ENCODE data around the gene ANXA2.

Gene ANXA2

DNA sequence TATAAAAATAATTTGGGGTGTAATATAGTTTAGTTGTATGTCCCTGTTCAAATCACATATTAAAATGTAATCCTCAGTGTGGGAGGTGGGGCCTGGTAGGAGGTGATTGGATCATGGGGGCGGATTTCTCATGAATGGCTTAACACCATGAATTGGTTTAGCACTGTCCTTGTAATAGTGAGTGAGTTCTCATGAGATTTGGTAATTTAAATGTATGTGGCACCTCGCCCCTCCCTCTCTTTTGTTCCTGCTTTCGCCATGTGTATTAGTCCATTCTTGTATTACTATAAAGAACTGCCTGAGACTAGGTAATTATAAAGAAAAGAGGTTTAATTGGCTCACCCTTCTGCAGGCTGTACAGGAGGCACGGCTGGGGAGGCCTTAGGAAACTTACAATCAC lies 83.9 kb downstream of the ANXA2 start:
- Histone ChIP-seq H3K27ac (ENCODE audit: low read depth, low read length, poor library complexity, severe bottlenecking) (no peak overlapping the region), H3K79me2 (ENCODE audit: insufficient read depth, low read length) (no peaks in the 10 kb centered on the region), H3K4me2 (ENCODE audit: low read length) (no peak overlapping the region), H3K4me1 (ENCODE audit: insufficient read depth, low read length, severe bottlenecking) (no peaks in the 10 kb centered on the region), H4K20me1 (ENCODE audit: insufficient read depth, low read length) (no peaks in the 10 kb centered on the region), H3F3A (ENCODE audit: insufficient read depth, low read length) (no peaks in the 10 kb centered on the region), H3K27me3 (ENCODE audit: insufficient read depth, low read length) (no peaks in the 10 kb centered on the region), H3K9me2 (ENCODE audit: low read depth, low read length) (no peaks in the 10 kb centered on the region), H3K9ac (ENCODE audit: low read length) (no peak overlapping the region), H3K9me3 (ENCODE audit: low read length) (no peaks in the 10 kb centered on the region), H2AFZ (ENCODE audit: low read length) (no peak overlapping the region), H3K36me3 (ENCODE audit: insufficient read depth, low read length) (no peaks in the 10 kb centered on the region), H3K4me3 (ENCODE audit: low read depth, low read length, poor library complexity, severe bottlenecking) (no peak overlapping the region)
- no peak for TF ChIP-seq EZH2 (IDR thresholded peaks at IDR 0.05; ENCODE audit: borderline replicate concordance, low read length)
- TF ChIP-seq, protein P1, sequence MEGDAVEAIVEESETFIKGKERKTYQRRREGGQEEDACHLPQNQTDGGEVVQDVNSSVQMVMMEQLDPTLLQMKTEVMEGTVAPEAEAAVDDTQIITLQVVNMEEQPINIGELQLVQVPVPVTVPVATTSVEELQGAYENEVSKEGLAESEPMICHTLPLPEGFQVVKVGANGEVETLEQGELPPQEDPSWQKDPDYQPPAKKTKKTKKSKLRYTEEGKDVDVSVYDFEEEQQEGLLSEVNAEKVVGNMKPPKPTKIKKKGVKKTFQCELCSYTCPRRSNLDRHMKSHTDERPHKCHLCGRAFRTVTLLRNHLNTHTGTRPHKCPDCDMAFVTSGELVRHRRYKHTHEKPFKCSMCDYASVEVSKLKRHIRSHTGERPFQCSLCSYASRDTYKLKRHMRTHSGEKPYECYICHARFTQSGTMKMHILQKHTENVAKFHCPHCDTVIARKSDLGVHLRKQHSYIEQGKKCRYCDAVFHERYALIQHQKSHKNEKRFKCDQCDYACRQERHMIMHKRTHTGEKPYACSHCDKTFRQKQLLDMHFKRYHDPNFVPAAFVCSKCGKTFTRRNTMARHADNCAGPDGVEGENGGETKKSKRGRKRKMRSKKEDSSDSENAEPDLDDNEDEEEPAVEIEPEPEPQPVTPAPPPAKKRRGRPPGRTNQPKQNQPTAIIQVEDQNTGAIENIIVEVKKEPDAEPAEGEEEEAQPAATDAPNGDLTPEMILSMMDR (IDR thresholded peaks at IDR 0.05; ENCODE audit: low read length), result no peak

DNA sequence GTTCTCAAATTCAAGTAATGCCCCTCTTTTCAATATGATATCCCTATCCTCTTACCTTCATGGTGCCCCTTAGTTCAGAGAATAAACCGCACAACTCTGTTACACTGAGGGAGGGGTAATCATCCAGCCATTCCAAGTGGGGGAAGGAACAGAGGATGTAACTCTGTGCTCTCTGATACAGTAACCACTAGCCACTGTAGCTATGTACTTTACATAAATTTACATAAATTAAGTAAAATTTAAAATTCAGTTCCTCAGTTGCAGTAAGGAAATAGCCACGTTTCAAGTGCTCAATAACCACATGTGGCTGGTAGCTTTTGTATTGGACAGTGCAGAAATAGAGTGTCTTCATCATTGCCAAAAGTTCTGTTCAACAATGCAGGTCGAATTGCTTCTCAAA lies 90.8 kb downstream of the ANXA2 start:
- H3K9me2 ChIP-seq (ENCODE audit: low read depth, low read length), result no peaks in the 10 kb centered on the region
- H2AFZ ChIP-seq (ENCODE audit: low read length), result no peak overlapping the region
- H3K36me3 ChIP-seq (ENCODE audit: insufficient read depth, low read length), result no peaks in the 10 kb centered on the region
- no peaks in the 10 kb centered on the region for H3K27me3 ChIP-seq (ENCODE audit: insufficient read depth, low read length)
- H3K9me3 ChIP-seq (ENCODE audit: low read length), result no peaks in the 10 kb centered on the region
- no peaks in the 10 kb centered on the region for H3K79me2 ChIP-seq (ENCODE audit: insufficient read depth, low read length)
- no peak overlapping the region for H3K9ac ChIP-seq (ENCODE audit: low read length)
- H3K4me3 ChIP-seq (ENCODE audit: low read depth, low read length, poor library complexity, severe bottlenecking), result no peak overlapping the region
- no peak for TF ChIP-seq EZH2 (IDR thresholded peaks at IDR 0.05; ENCODE audit: borderline replicate concordance, low read length)
- TF ChIP-seq, protein P1 (IDR thresholded peaks at IDR 0.05; ENCODE audit: low read length), result no peak
- no peaks in the 10 kb centered on the region for H3K4me1 ChIP-seq (ENCODE audit: insufficient read depth, low read length, severe bottlenecking)
- H3F3A ChIP-seq (ENCODE audit: insufficient read depth, low read length), result no peaks in the 10 kb centered on the region
- no peak overlapping the region for H3K4me2 ChIP-seq (ENCODE audit: low read length)
- H3K27ac ChIP-seq (ENCODE audit: low read depth, low read length, poor library complexity, severe bottlenecking), result no peak overlapping the region
- no peaks in the 10 kb centered on the region for H4K20me1 ChIP-seq (ENCODE audit: insufficient read depth, low read length)

DNA sequence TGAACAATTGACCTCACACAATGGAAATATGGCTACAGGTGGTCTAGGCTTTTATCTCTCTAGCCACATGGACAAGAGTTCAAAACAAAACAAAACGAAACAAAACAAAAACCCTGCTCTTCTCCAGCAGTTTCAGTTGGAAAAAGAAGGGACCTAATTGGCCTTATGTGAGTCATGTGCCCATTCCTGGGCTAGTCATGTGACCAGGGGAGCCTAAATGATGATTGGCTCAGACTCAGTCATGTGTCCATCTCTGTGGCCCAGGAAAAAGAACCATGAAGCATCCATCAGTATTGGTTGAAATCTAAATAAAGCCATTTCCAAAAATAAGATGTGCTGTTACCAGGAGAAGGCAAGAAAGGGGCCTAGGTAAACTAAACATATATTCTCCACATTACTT lies 96.8 kb downstream of the ANXA2 start:
- TF ChIP-seq, protein P1 (IDR thresholded peaks at IDR 0.05; ENCODE audit: low read length), result no peak
- TF ChIP-seq EZH2 (IDR thresholded peaks at IDR 0.05; ENCODE audit: borderline replicate concordance, low read length), result no peak

More for the DNA sequence above, 96.8 kb downstream of the ANXA2 start:
- Histone ChIP-seq H3K36me3 (ENCODE audit: insufficient read depth, low read length) (no peaks in the 10 kb centered on the region), H2AFZ (ENCODE audit: low read length) (no peak overlapping the region), H4K20me1 (ENCODE audit: insufficient read depth, low read length) (no peaks in the 10 kb centered on the region), H3K4me3 (ENCODE audit: low read depth, low read length, poor library complexity, severe bottlenecking) (no peak overlapping the region), H3K79me2 (ENCODE audit: insufficient read depth, low read length) (no peaks in the 10 kb centered on the region), H3F3A (ENCODE audit: insufficient read depth, low read length) (no peaks in the 10 kb centered on the region), H3K4me1 (ENCODE audit: insufficient read depth, low read length, severe bottlenecking) (no peaks in the 10 kb centered on the region), H3K4me2 (ENCODE audit: low read length) (no peak overlapping the region), H3K9ac (ENCODE audit: low read length) (no peak overlapping the region), H3K27ac (ENCODE audit: low read depth, low read length, poor library complexity, severe bottlenecking) (no peak overlapping the region), H3K27me3 (ENCODE audit: insufficient read depth, low read length) (no peaks in the 10 kb centered on the region; the same call in 1 of the 2 replicates), H3K9me2 (ENCODE audit: low read depth, low read length) (no peaks in the 10 kb centered on the region), H3K9me3 (ENCODE audit: low read length) (no peaks in the 10 kb centered on the region)

Data from OCI-LY1 (cell line).